Caco-2 (cell line): ENCODE measurements around the gene SH3TC2. TPM values are rescaled to one million over a fixed set of nuclear protein-coding genes. Genes with fewer than 3 reads are reported as not detected.

Source experiments
- BruUV-seq: library from RNA; stranded (reverse); fragments of 400-500 nt; replicated peaks from 2 replicates; lab custom pipeline; 2021; lab: Mats Ljungman, UMichigan
- CTCF ChIA-PET: fragments of 300-600 bp; sonication (Branson Sonifier 250); formaldehyde crosslinking; loops from one replicate; lab custom pipeline; 2022; ENCODE audit warnings: antibody characterized with exemption; lab: Charles Lee
- POLR2A ChIA-PET: fragments of 300-600 bp; sonication (Branson Sonifier 250); formaldehyde crosslinking; loops from one replicate; lab custom pipeline; 2022; ENCODE audit warnings: antibody characterized with exemption; lab: Charles Lee
- DNase-seq, 2 experiments: peaks; one replicate each; pipeline versions ENCODE4 v3.0.0 to v3.0.0-alpha.2; 2020 to 2022
- H3K27me3 ChIP-seq: replicated peaks from 2 replicates; pipeline ENCODE4 v1.6.0; 2011; ENCODE audit warnings: low read length; ENCODE audit not compliant: control insufficient read depth, insufficient read depth
- H3K36me3 ChIP-seq: 2 replicates; pipeline ENCODE4 v1.5.1; 2011; ENCODE audit warnings: low read length; ENCODE audit not compliant: control insufficient read depth, insufficient read depth
- H3K4me1 ChIP-seq: fragments of 250-450 bp; sonication (Bioruptor Pico); 2 replicates; pipeline ENCODE4 v1.5.1; 2020; ENCODE audit warnings: mild to moderate bottlenecking
- H3K4me3 ChIP-seq: 2 replicates; pipeline ENCODE4 v1.5.1; 2011; ENCODE audit warnings: low read depth, mild to moderate bottlenecking, control low read depth, low read length
- H3K9me3 ChIP-seq: fragments of 250-450 bp; sonication (Bioruptor Pico); 2 replicates; pipeline ENCODE4 v1.5.1; 2020; ENCODE audit warnings: mild to moderate bottlenecking, moderate library complexity
- H3K27ac Mint-ChIP-seq: one replicate; pipeline ENCODE4 v1.8.0; 2022; ENCODE audit warnings: mixed read lengths; ENCODE audit not compliant: unreplicated experiment
- H3K27me3 Mint-ChIP-seq: one replicate; pipeline ENCODE4 v1.8.0; 2022; ENCODE audit warnings: mixed read lengths; ENCODE audit not compliant: insufficient read depth, unreplicated experiment
- H3K36me3 Mint-ChIP-seq: one replicate; pipeline ENCODE4 v1.8.0; 2022; ENCODE audit warnings: mild to moderate bottlenecking, mixed read lengths; ENCODE audit not compliant: insufficient read depth, unreplicated experiment
- H3K4me1 Mint-ChIP-seq: one replicate; pipeline ENCODE4 v1.8.0; 2022; ENCODE audit warnings: low read depth, mixed read lengths; ENCODE audit not compliant: unreplicated experiment
- H3K4me3 Mint-ChIP-seq: one replicate; pipeline ENCODE4 v1.8.0; 2022; ENCODE audit warnings: mild to moderate bottlenecking, moderate library complexity, mixed read lengths; ENCODE audit not compliant: unreplicated experiment
- H3K9me3 Mint-ChIP-seq: one replicate; pipeline ENCODE4 v1.8.0; 2022; ENCODE audit warnings: mixed read lengths; ENCODE audit not compliant: unreplicated experiment
- CTCF ChIP-seq, 2 experiments: fragments of 200-600 bp in 1 of 2; IDR thresholded peaks; 1 replicate in 1 of 2; 2 replicates in 1 of 2; pipeline versions ENCODE4 v1.5.1 to v1.8.0; 2011 to 2022; ENCODE audit warnings: antibody characterized with exemption in 1 of 2, control low read depth in 1 of 2, inconsistent platforms in 1 of 2, low read depth in 1 of 2, low read length in 1 of 2, mild to moderate bottlenecking in 1 of 2, moderate library complexity in 1 of 2; ENCODE audit not compliant: insufficient read depth in 1 of 2, severe bottlenecking in 1 of 2, unreplicated experiment in 1 of 2
- intact Hi-C: fragments of 100-400 bp; cut with micrococcal nuclease; formaldehyde crosslinking; loops from one replicate; pipeline ENCODE4 v1.10.0; 2022; ENCODE audit not compliant: unreplicated experiment
- total RNA-seq: library from RNA; stranded (reverse); gene quantifications from 2 replicates; pipeline ENCODE4 v1.2.3, GENCODE V29; 2022

The SH3TC2 gene
- total RNA-seq, 1 experiment from 2014 or later: 5.8 TPM

- no peaks in the 10 kb centered on the region for H3K4me1 Mint-ChIP-seq
These were observed 78.5 kb downstream of the SH3TC2 start for GRCh38 chr5:148984345-148984744.

GRCh38 chr5:148981353-148981752 is 81.5 kb downstream of the SH3TC2 start:
- CTCF ChIA-PET: no interaction called here
- no TSS peak for BruUV-seq
- no peak for TF ChIP-seq CTCF (IDR thresholded peaks at IDR 0.05; ENCODE audit: insufficient read depth in 1 of 2, low read depth in 1 of 2, low read length in 1 of 2, severe bottlenecking in 1 of 2, unreplicated experiment in 1 of 2)
- H3K27me3 ChIP-seq: no peaks in the 10 kb centered on the region; the same call in 1 of the 2 replicates
- H3K9me3 ChIP-seq: 0 out of 2 replicates have a peak, but pooled peaks cover 5% of the 10 kb centered on the region
- H3K36me3 Mint-ChIP-seq: no peaks in the 10 kb centered on the region
- H3K27ac Mint-ChIP-seq: no peak overlapping the region
- POLR2A ChIA-PET: no interaction called here
- no peaks in the 10 kb centered on the region for H3K36me3 ChIP-seq
- DNase-seq: no peak
- no peak overlapping the region for H3K4me3 ChIP-seq
- no peak overlapping the region for H3K4me3 Mint-ChIP-seq
- peaks cover 14% of the 10 kb centered on the region for H3K4me1 ChIP-seq
- H3K27me3 Mint-ChIP-seq: no peaks in the 10 kb centered on the region
- no peaks in the 10 kb centered on the region for H3K4me1 Mint-ChIP-seq
- H3K9me3 Mint-ChIP-seq: no peaks in the 10 kb centered on the region
- intact Hi-C loops: no loop called here

More at GRCh38 chr5:148984345-148984744, 78.5 kb downstream of the SH3TC2 start:
- Mint-ChIP-seq H3K27me3 (no peaks in the 10 kb centered on the region), H3K9me3 (no peaks in the 10 kb centered on the region), H3K4me3 (no peak overlapping the region), H3K27ac (no peak overlapping the region), H3K36me3 (no peaks in the 10 kb centered on the region)
- no peaks in the 10 kb centered on the region; the same call in 1 of the 2 replicates for H3K27me3 ChIP-seq
- intact Hi-C loops: no loop called here
- peaks cover 21% of the 10 kb centered on the region for H3K4me1 ChIP-seq
- BruUV-seq: no TSS peak
- no peak for TF ChIP-seq CTCF (IDR thresholded peaks at IDR 0.05; ENCODE audit: insufficient read depth in 1 of 2, low read depth in 1 of 2, low read length in 1 of 2, severe bottlenecking in 1 of 2, unreplicated experiment in 1 of 2)
- no peaks in the 10 kb centered on the region for H3K36me3 ChIP-seq
- H3K4me3 ChIP-seq: no peak overlapping the region
- peaks cover 5% of the 10 kb centered on the region; the same call in 1 of the 2 replicates for H3K9me3 ChIP-seq
- ChIA-PET CTCF (no interaction called here), POLR2A (interaction anchor here (0.6 kb wide), 1 partner anchor 110 kb away, joined by 3 read pairs; no protein-coding TSS in a partner anchor)
- DNase-seq: peak in 1 of 2 experiments; percentile 33

GRCh38 chr5:148980731-148981130 is 82.1 kb downstream of the SH3TC2 start:
- Histone ChIP-seq H3K36me3 (no peaks in the 10 kb centered on the region), H3K4me3 (no peak overlapping the region), H3K9me3 (0 out of 2 replicates have a peak, but pooled peaks cover 5% of the 10 kb centered on the region), H3K4me1 (peaks cover 14% of the 10 kb centered on the region), H3K27me3 (no peaks in the 10 kb centered on the region; the same call in 1 of the 2 replicates)
- Mint-ChIP-seq H3K27me3 (no peaks in the 10 kb centered on the region), H3K4me1 (no peaks in the 10 kb centered on the region), H3K27ac (no peak overlapping the region), H3K4me3 (no peak overlapping the region), H3K36me3 (no peaks in the 10 kb centered on the region), H3K9me3 (no peaks in the 10 kb centered on the region)
- ChIA-PET CTCF (no interaction called here), POLR2A (no interaction called here)
- intact Hi-C loops: no loop called here
- TF ChIP-seq CTCF (IDR thresholded peaks at IDR 0.05; ENCODE audit: insufficient read depth in 1 of 2, low read depth in 1 of 2, low read length in 1 of 2, severe bottlenecking in 1 of 2, unreplicated experiment in 1 of 2): no peak
- no peak for DNase-seq
- no TSS peak for BruUV-seq
